ENCODE measurements around the gene GJA5.

GRCh38 chr1:147757015-147757990, 3.1 kb downstream of the GJA5 start:
- TF ChIP-seq CTCF (conservative IDR thresholded peaks at IDR 0.05; ENCODE audit: low read depth, low read length) (no peak), EZH2 (IDR thresholded peaks at IDR 0.05; ENCODE audit: low read length, unreplicated experiment) (no peak)
